NCI-H187 treated with DMSO at 0.1 percent for 48 hours (cell line): ENCODE measurements around the gene KCNK7.
A peak's percentile ranks its signal among the peaks of the same experiment; 100 is the strongest.
"Not testable (repeated sequence)": the region's sequence is repeated elsewhere in the genome, so short reads cannot be mapped to it uniquely, and the experiment has no call there.

Experiments used
- DNase-seq: peaks from one replicate; lab custom pipeline; 2025; lab: John Stamatoyannopoulos, UW

KCNK7 gene

GRCh38 chr11:65572356-65573051 lies 23.1 kb downstream of the KCNK7 start, which contains the start of gene FAM89B:
TSS of gene FAM89B (plus strand) at chr11:65572538. CDS start at chr11:65572670, 132 bp downstream.
- no peak for DNase-seq

- no peak for DNase-seq
Measured at GRCh38 chr11:65571940-65572339, 23.7 kb downstream of the KCNK7 start.

- no peak for DNase-seq
Measured at GRCh38 chr11:65571420-65571819, 24.2 kb downstream of the KCNK7 start.

DNA sequence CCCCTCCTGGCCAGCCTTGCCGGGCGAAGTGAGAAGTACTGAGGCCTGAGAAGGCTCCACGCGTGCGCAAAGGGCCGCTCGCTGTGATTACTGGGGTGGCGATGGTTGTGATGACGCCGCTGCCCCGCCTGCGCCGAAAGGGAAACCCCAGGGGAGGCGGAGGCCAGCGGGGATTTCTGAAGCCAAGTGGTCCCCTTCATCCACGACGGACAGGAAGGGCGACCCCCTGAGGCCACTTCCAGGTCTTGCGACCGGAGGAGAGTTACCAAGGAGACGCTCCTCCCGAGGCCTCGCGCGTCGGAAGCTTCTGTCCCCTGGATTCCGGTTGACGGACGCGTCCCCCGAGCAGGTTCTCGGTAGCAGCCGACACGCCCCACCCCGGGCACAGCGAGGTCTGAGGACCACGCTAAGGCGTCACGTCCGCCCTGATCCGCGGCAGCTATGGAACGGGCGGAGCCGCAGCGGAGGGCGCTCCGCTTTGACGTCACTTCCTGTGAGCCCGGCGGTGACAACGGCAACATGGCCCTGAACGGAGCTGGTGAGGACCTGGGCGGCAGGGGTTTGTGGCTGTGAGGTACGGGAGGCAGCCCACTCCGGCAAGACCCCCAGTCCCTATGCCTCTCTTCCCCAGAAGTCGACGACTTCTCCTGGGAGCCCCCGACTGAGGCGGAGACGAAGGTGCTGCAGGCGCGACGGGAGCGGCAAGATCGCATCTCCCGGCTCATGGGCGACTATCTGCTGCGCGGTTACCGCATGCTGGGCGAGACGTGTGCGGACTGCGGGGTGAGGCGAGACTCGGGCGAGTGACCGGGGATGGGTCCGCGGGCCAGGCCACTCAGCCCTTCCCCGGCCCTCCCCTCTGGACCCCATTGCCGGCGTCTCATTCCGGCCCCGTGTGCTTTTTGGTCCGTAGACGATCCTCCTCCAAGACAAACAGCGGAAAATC lies 25.4 kb downstream of the KCNK7 start, which contains the start of gene ZNRD2:
Gene ZNRD2, plus strand, starts transcription at position 505 of the 946 bp plus-strand sequence. Its CDS starts 15 bp downstream, at position 520.
- DNase-seq: peak; percentile 70

GRCh38 chr11:65569164-65569972 lies 26.2 kb downstream of the KCNK7 start:
- DNase-seq: no peak

- peak; percentile 61 for DNase-seq
Measured at GRCh38 chr11:65565624-65566453, 29.8 kb downstream of the KCNK7 start.

DNA sequence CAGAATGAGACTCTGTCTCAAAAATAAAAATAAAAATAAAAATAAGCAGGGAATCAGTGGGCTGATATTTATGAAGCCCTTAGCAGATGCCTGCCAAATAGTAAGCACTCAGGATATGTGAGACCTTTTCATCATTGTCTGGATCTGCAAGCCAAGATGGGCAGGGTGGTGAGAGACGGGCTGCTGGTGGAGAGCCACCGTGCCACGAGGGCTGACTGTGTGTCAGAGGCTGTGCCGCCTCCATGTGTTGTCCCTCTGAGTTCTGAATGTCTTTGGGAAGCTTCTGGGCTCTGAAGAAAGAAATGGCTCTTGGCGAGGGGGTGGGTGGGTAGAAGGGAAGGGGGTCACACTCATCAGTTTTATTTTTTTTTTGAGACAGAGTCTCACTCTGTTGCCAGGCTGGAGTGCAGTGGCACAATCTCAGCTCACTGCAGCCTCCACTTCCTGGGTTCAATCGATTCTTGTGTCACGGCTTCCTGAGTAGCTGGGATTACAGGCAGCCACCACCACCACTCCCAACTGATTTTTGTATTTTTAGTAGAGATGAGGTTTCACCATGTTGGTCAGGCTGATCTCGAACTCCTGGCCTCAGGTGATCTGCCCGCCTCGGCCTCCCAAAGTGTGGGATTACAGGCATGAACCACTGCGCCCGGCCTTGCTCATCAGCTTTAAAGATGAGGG lies 30.6 kb downstream of the KCNK7 start:
- not testable (repeated sequence) for DNase-seq

GRCh38 chr11:65563601-65564000 lies 32.0 kb downstream of the KCNK7 start:
- no peak for DNase-seq

- DNase-seq: no peak
Measured at GRCh38 chr11:65562788-65563187, 32.8 kb downstream of the KCNK7 start.

- no peak for DNase-seq
Measured at GRCh38 chr11:65562020-65562419, 33.6 kb downstream of the KCNK7 start.

DNA sequence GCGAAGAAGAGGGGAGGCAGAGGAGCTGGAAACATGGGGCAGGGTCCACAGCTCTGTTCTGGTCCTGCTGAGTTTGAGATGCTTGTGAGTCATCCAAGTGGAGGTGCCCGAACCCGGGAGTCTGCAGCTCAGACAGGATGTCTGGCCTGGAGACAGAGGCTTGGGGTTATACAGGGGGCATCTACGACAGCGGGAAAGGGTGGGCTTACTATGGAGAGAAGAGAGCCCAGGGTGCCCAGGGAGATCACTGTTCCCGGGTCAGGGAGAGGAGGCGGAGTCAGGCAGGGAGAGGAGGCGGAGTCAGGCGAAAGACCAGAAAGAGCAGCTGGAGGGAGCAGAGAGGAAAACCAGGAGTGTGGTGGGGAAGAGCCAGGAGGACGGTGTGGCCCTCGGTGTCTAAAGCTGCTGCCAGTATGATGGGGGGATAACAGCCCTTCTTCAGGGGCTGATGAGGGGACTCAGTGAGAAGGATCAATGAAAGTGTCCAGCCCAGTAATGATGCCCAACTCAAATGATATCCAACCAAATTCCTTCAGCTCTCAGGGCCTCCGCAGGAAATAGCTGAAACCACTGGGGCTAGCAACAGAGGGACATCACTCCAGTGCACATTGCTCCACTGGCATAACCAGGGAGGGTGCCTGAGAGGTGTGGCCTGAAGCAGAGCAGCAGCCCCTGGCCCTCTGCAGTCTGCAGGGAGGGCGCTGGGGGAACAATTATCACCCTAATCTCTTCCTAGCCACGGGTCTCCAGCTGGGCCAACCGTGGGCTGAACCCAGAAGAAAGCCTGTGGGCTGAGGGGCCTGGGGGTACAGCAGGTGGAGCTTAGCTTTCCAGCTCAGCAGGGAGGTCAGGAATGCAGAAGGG lies 34.8 kb downstream of the KCNK7 start:
- DNase-seq: no peak

GRCh38 chr11:65559951-65560537 lies 35.6 kb downstream of the KCNK7 start:
- no peak for DNase-seq

- DNase-seq: no peak
Measured at GRCh38 chr11:65559535-65559934, 36.1 kb downstream of the KCNK7 start.

GRCh38 chr11:65558930-65559509 lies 36.6 kb downstream of the KCNK7 start:
- no peak for DNase-seq

GRCh38 chr11:65558002-65558929 lies 37.3 kb downstream of the KCNK7 start, which contains the start of gene LTBP3:
TSS of gene LTBP3 (minus strand) at chr11:65558359. CDS start at chr11:65557959, 400 bp downstream.
- DNase-seq: no peak

GRCh38 chr11:65557280-65558001 lies 38.2 kb downstream of the KCNK7 start:
- DNase-seq: no peak
